ENCODE data around the gene PTPRT.

Gene PTPRT

DNA sequence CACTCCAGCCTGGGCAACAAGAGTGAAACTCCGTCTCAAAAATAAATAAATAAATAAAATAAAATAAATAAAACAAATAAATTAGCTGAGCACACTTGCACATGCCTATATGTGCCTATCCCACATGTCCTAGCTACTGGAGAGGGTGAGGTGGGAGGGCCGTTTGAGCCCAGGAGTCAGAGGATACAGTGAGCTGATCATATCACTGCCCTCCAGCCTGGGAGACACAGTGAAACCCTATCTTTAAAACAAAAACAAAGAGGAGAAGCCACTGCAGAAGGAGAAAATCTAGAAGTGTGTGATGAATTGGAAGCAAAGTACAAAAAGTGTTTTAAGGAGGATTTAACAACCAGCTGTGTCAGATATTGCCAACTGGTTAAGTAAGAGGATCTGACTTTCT is 728.4 kb downstream of the PTPRT start:
- no peak for TF ChIP-seq YY1 (IDR thresholded peaks at IDR 0.05; ENCODE audit: low read depth)
- TF ChIP-seq TAF1 (IDR thresholded peaks at IDR 0.05; ENCODE audit: low read depth) = no peak
- TF ChIP-seq RAD21 (IDR thresholded peaks at IDR 0.05; ENCODE audit: low read depth) = no peak
- TF ChIP-seq ZBTB7A (IDR thresholded peaks at IDR 0.05; ENCODE audit: low read depth) = no peak
- TF ChIP-seq REST (IDR thresholded peaks at IDR 0.05; ENCODE audit: low read depth) = no peak
- TF ChIP-seq FOXM1 (IDR thresholded peaks at IDR 0.05; ENCODE audit: borderline replicate concordance, low read depth) = no peak
- no peak for TF ChIP-seq TEAD4 (IDR thresholded peaks at IDR 0.05)
- no peak for TF ChIP-seq NFIC (IDR thresholded peaks at IDR 0.05)
- no peak for TF ChIP-seq USF1 (IDR thresholded peaks at IDR 0.05)
- TF ChIP-seq EP300 (IDR thresholded peaks at IDR 0.05; ENCODE audit: borderline replicate concordance) = no peak

DNA sequence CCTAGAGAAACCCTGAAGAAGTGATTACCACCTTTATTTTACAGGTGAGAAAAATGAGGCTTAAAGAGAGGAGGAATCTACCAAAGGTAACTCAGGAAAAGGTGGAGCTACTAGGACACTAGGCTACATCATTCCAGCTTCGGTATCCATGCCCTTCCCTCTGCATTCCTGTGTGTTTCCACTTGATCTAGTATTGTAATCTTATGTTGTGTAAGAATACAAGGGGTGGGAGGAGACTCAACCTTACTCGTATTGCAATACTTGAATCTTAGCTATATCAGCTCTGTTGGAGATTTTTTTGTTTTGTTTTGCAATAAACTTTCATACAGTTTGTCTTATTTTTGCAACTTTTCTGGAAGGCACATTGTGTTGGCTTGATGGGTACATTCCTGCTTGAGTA is 742.4 kb downstream of the PTPRT start:
- TF ChIP-seq FOXM1 (IDR thresholded peaks at IDR 0.05; ENCODE audit: borderline replicate concordance, low read depth) (no peak), TEAD4 (IDR thresholded peaks at IDR 0.05) (no peak), NFIC (IDR thresholded peaks at IDR 0.05) (no peak), REST (IDR thresholded peaks at IDR 0.05; ENCODE audit: low read depth) (no peak), MAX (IDR thresholded peaks at IDR 0.05) (no peak), TCF12 (IDR thresholded peaks at IDR 0.05; ENCODE audit: low read depth) (no peak), CREB1 (IDR thresholded peaks at IDR 0.05; ENCODE audit: low read depth) (no peak), USF1 (IDR thresholded peaks at IDR 0.05) (no peak), TAF1 (IDR thresholded peaks at IDR 0.05; ENCODE audit: low read depth) (no peak), CEBPB (IDR thresholded peaks at IDR 0.05) (no peak), YY1 (IDR thresholded peaks at IDR 0.05; ENCODE audit: low read depth) (no peak)

- TF ChIP-seq NFIC (IDR thresholded peaks at IDR 0.05) = no peak
- TF ChIP-seq FOXM1 (IDR thresholded peaks at IDR 0.05; ENCODE audit: borderline replicate concordance, low read depth) = no peak
- TF ChIP-seq RAD21 (IDR thresholded peaks at IDR 0.05; ENCODE audit: low read depth) = no peak
- no peak for TF ChIP-seq CREB1 (IDR thresholded peaks at IDR 0.05; ENCODE audit: low read depth)
- no peak for TF ChIP-seq REST (IDR thresholded peaks at IDR 0.05; ENCODE audit: low read depth)
- no peak for TF ChIP-seq EGR1 (IDR thresholded peaks at IDR 0.05)
- no peak for TF ChIP-seq EP300 (IDR thresholded peaks at IDR 0.05; ENCODE audit: borderline replicate concordance)
- TF ChIP-seq ZBTB7A (IDR thresholded peaks at IDR 0.05; ENCODE audit: low read depth) = no peak
- TF ChIP-seq YY1 (IDR thresholded peaks at IDR 0.05; ENCODE audit: low read depth) = no peak
- TF ChIP-seq CEBPB (IDR thresholded peaks at IDR 0.05) = no peak
- no peak for TF ChIP-seq TAF1 (IDR thresholded peaks at IDR 0.05; ENCODE audit: low read depth)
- TF ChIP-seq TEAD4 (IDR thresholded peaks at IDR 0.05) = no peak
- no peak for TF ChIP-seq MAX (IDR thresholded peaks at IDR 0.05)
Measured at GRCh38 chr20:42444799-42445198, 744.9 kb downstream of the PTPRT start.

DNA sequence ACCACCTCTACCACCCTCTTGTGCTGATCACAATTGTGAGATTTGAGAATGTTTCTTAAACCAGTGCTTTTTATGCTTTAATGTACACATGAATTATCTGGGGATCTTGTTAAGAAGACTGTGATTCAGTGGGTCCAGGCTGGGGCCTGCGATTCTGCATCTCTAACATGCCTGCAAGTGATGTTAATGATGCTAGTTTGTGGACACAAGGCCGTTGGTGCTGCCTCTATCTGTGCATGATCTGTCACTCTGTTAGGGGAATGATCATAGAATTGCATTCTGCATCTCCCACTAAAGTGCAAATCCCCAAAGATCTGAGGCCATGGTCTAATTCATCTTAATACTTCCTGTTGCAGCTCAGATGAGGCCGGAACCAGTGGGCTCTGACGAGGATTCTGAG is 746.5 kb downstream of the PTPRT start:
- TF ChIP-seq CEBPB (IDR thresholded peaks at IDR 0.05) (no peak), MAX (IDR thresholded peaks at IDR 0.05) (no peak), EGR1 (IDR thresholded peaks at IDR 0.05) (no peak), TEAD4 (IDR thresholded peaks at IDR 0.05) (no peak), USF1 (IDR thresholded peaks at IDR 0.05) (no peak), REST (IDR thresholded peaks at IDR 0.05; ENCODE audit: low read depth) (no peak), EP300 (IDR thresholded peaks at IDR 0.05; ENCODE audit: borderline replicate concordance) (no peak)

Measured in Ishikawa (cell line).